HG02678 (cell line): ENCODE results near the gene FAM187B.
"Not testable (repeated sequence)": the region's sequence is repeated elsewhere in the genome, so short reads cannot be mapped to it uniquely, and the experiment has no call there.

ENCODE experiments used
- ATAC-seq: cut with Tn5 transposase; IDR thresholded peaks from one replicate; pipeline ENCODE4 v1.9.1; 2021; ENCODE audit warnings: mild to moderate bottlenecking, moderate library complexity; ENCODE audit not compliant: unreplicated experiment

Gene FAM187B

GRCh38 chr19:35262101-35262761 lies 33.7 kb upstream of the FAM187B start:
- no peak for ATAC-seq

GRCh38 chr19:35261356-35262100 lies 33.0 kb upstream of the FAM187B start:
- no peak for ATAC-seq

GRCh38 chr19:35260694-35261304 lies 32.3 kb upstream of the FAM187B start:
- ATAC-seq = no peak

- no peak for ATAC-seq
Observed at GRCh38 chr19:35257113-35257461, 28.5 kb upstream of the FAM187B start.

GRCh38 chr19:35256566-35256965 lies 28.0 kb upstream of the FAM187B start:
- ATAC-seq = no peak

- ATAC-seq = no peak
Observed at GRCh38 chr19:35254341-35255297, 26.1 kb upstream of the FAM187B start.

GRCh38 chr19:35253316-35254286 lies 25.1 kb upstream of the FAM187B start:
- ATAC-seq = no peak

GRCh38 chr19:35251456-35251855 lies 22.9 kb upstream of the FAM187B start:
- ATAC-seq = no peak

GRCh38 chr19:35249848-35250711 lies 21.5 kb upstream of the FAM187B start:
- no peak for ATAC-seq

- no peak for ATAC-seq
Observed at GRCh38 chr19:35249146-35249847, 20.8 kb upstream of the FAM187B start.

GRCh38 chr19:35248310-35249145 lies 20.0 kb upstream of the FAM187B start, which contains the start of gene LSR:
TSS of gene LSR (plus strand) at chr19:35249002. CDS start at chr19:35249023, 21 bp downstream.
- peak; percentile 80 for ATAC-seq

- peak; percentile 46 for ATAC-seq
Observed at GRCh38 chr19:35247526-35248309, 19.2 kb upstream of the FAM187B start.

- no peak for ATAC-seq
Observed at GRCh38 chr19:35246466-35247092, 18.0 kb upstream of the FAM187B start.

GRCh38 chr19:35241417-35241816 lies 12.9 kb upstream of the FAM187B start:
- ATAC-seq = no peak

GRCh38 chr19:35240327-35240726 lies 11.8 kb upstream of the FAM187B start:
- no peak for ATAC-seq

- not testable (repeated sequence) for ATAC-seq
Observed at GRCh38 chr19:35239597-35239996, 11.1 kb upstream of the FAM187B start.
